Bone marrow (tissue), 2 donors: ENCODE measurements around the gene PPL.
A peak's percentile ranks its signal among the peaks of the same experiment; 100 is the strongest.
"Not testable (repeated sequence)": the region's sequence is repeated elsewhere in the genome, so short reads cannot be mapped to it uniquely, and the experiment has no call there.

Source experiments
- DNase-seq, 2 donors: peaks; one replicate each; lab custom pipeline; 2025; lab: John Stamatoyannopoulos, UW

PPL gene

DNA sequence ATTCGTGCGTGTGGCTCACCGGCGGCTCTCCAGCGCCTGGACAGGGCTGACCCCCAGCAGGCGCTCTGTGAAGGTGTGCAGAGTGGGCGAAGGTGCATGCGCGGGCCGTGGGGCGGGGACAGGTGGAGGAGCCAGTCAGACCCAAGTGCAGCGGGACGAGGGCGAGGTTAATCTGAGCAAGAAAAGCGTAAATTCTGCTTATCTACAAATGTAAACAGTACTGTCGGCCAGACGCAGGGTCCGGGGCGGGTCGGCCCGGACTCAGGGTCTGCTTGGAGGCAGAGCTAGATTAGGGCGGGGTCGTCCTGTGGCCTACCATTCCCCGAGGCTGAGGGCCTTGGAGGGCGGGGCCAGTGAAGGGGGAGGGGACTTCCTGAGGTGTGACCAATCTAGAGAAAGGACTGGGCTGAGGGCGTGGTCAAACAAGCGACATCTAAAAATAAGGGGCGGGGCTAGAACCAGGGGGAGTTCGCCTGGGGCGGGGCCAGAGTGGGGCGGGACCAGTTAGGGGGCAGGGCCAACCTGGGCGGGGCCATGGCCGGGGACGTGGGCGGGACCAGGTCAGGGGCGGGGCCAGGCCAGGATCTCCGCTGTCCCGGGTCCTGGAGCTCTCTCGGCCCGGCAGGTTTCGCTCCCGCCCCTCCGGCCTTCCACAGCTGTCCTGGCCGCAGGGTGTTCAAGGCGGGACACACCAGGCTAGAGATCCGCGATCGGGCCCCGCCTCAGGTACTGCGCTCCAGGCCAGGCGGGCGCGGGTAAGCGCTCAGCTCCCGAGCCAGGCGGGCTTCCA lies 21.0 kb upstream of the PPL start, which contains the start of gene SEC14L5:
SEC14L5 (plus strand) TSS at position 611 of the 790 bp plus-strand sequence. CDS start 994 bp downstream, outside the sequence.
- peak; percentile 77 to 81 for DNase-seq

DNA sequence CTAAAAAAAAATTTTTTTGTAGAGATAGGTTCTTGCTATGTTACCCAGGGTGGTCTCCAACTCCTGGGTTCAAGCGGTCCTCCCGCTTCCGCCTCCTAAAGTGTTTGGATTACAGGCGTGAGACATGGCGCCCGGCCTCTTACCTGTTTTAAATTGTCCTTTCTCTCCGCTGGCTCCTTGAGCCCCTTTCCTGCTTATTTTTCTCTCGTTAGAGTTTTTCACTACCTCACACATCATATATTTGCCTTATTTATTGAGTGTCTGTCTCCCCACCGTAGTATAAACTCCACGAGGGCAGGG lies 20.4 kb upstream of the PPL start:
- DNase-seq = no peak

DNA sequence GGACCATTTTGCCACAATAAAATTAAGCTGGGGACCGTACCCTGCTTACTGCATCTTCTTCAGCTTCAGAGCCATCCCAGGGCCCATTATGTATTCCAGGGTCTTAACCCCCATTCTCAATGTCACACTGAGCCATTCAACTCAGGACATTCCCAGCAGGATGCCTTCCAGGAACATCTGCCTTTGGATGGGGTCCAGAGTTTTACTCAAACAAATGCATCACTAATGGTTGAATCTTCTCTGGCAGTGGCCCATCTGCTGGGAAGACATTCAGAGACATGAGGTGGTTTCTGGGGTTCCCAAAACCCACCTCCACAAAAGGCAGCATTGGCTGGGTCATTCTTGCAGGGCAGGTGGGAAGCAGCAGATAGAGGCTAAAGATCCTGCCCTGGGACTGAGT lies 17.8 kb upstream of the PPL start:
- DNase-seq = no peak

DNA sequence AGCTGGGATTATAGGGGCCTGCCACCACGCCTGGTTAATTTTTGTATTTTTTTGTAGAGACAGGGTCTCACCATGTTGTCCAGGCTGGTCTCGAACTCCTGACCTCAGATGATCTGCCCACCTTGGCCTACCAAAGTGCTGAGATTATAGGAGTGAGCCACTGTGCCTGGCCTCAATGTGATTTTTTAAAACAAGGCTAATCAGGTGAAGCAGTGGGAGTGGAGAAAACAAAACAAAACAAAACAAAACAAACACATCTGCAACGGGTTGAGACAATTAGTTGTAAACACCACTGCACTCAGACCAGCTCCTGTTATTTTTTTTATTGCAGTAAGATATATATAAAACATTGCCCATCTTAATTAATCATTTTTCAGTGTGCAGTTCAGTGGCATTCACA lies 14.6 kb upstream of the PPL start:
- not testable (repeated sequence) for DNase-seq

DNA sequence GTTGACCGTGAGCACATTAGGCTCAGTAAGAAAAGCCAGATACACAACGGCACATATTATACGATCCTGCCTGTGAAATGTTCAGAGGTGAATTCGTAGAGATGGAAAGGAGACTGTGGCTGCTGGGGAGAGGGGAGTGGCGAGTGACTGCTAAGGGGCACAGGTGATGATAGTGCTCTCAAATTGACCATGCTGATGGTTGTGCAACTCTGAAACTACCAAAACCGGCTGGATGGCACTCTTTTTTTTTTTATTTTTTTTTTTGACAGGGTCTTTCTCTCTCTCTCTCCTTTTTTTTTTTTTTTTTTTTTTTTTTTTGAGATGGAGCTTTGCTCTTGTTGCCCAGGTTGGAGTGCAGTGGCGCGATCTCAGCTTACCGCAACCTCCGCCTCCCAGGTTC lies 13.0 kb upstream of the PPL start:
- DNase-seq = no peak

DNA sequence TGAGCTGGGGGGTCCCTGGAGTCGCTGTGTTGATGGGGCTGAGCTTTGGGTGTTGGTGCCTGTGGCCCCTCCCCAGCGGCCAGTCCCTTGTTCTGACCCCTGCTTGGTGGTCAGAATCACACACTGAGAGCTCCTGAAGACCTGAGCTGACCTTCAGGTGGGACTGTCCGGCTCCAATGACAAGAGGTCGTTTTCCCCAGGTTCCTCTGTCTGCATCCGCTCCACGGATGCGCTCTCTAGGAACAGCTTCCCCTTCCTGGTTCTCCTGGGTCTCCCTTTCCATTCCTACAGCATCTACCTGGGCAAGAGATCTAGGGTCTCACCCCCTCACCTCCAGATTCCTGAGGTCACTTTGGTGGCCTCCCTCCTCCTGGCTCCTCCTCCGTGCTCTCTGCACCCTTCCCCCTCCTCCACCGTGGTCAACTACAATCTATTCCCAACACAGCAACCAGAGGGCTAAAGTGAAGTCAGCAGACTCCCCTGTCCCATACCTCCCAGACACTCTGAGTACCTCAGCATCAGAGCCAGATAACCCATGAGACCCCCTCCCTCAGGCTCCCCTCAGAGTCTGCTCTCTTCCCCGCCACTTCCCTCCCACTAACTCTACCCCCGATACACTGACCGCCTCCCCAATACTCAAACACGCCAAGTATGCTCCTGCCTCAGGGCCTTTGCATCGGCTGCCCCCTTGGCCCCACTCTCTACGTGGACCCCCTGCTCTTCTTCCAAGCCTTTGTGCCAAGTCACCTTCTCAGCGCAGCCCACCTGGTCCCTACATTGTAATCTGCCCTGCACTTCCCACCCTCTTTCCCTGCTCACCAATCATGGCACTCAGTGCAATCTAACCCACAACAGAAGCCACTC lies 12.2 kb upstream of the PPL start:
- no peak for DNase-seq

DNA sequence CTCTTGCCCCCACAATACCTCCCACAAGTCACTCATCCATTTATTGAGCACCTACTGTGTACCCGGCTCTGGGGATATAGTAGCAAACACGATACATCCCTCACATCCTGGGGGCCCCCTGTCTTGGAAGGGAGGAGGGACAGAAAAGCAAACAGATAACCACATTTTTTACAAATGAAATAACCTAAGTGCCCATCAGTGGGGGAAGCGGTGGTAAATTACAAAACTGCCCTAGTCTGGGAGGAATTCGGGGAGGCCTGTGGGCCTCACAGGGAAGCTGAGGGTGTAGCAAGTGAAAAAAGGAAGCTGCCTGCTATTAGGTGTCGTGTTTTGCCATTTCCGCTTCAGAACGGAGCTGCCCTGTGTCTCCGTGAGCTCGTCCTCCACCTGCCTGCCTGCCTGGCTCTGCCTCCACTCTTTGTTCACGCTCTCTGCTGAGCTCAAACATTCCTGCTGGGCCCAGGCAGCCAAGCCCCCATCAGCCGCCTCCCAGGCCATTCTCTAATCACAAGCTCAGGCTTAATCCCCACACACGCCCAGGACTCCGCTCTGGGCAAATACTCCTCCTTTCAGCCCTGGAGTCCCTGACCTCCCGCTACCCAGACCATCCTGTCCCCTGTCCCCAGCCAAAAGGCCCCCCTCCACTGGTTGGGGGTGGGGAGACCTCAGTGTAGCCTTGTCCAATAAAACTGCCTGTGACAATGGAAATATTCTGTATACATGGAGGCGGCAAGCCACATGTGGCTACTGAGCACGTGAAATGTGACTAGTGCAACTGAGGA lies 11.0 kb upstream of the PPL start:
- DNase-seq = no peak

DNA sequence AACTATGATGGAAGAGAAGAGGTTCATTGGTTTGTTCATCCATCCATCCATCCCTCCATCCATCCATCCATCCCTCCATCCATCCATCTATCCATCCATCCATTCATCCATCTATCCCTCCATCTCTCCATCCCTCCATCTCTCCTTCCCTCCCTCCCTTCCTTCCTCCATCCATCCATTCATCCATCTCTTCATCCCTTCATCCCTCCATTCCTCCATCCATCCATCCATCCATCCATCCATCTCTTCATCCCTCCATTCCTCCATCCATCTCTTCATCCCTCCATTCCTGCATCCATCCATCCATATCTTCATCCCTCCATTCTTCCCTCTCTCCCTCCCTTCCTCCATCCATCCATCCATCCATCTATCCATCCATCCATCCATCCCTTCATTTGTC lies 10.0 kb upstream of the PPL start:
- no peak for DNase-seq

DNA sequence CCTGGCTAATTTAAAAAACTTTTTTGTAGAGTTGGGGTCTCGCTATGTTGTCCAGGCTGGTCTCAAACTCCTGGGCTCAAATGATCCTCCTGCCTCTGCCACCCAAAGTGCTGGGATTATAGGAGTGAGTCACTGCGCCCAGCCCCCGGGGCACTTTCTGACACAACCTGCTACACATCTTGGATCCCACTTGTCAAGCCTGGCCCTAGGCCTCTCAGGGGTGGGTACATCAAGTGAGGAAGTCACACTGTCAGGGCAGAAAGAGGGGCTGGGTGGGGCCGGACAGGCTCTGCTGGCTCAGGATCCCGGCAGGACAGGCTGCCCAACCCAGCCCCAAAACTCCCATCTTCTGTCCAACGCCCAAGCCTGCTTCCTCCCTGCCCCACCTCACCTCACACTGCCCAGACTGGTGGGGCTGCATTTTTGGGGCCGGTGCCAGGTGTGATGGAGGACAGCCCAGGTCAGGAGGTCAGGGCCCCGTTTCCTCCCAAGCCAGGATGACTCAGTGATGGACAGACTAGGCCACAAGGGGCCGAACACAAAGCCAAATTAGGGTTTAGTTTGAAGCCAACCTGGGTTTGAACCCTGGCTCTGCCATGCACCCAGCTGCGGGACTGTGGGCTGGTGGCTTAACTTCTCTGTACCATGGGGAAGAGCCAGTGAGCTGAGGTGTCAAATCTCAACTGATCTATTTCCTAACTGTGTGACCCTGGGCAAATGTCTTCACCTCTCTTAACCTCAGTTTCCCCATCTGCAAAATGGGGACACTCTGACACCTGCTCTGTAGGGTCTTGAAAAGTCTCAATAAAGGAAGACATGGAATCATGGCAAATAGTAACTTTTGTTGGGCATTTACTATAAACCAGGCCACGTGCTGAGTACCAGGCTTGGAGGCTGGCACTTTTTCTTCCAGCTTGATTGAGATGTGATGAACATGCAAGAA lies 8.9 kb upstream of the PPL start:
- no peak for DNase-seq

DNA sequence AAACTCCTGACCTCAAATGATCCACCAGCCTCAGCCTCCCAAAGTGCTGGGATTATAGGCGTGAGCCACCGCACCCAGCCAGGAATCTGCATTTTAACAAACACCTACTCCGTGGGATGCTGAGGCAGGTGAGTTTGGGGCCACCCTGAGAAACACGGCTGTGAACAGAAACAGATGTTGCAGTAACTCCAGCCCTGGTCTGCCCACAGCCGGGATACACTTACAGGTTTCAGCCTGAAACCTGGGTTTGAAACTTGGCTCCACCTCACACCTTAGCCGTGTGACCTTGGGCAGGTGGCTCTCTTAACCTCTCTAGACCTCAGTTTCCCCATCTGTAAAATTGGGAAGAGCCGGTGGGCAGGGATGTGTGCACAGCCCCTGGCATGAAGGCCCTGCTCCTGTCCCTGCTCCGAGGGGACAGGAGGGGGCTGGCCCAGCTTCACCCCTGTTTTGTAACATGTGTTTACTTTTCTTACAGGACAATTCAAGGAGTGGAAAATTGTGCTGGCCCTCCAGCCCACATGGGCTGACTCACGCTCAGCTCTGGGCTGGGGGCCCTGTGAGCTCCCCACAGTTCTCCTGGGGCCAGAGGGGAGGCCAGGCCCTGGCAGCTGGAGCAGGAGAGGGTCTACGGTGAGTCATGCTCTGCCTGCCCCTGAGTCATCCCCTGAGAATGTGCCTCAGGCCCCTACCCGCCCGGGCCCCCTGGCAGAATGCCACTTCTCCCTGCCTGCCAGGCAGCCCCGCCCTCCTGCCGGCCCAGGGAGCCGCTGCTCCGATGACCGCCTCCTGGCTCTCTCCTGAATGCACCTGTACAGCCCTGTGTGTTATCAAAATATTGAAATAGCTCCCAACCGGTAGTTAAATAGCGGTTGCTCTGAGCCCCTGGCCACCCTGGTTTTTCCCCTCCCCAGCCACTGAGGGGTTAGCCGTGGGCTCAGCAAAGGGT lies 7.7 kb upstream of the PPL start:
- DNase-seq = peak; percentile 13 to 83

DNA sequence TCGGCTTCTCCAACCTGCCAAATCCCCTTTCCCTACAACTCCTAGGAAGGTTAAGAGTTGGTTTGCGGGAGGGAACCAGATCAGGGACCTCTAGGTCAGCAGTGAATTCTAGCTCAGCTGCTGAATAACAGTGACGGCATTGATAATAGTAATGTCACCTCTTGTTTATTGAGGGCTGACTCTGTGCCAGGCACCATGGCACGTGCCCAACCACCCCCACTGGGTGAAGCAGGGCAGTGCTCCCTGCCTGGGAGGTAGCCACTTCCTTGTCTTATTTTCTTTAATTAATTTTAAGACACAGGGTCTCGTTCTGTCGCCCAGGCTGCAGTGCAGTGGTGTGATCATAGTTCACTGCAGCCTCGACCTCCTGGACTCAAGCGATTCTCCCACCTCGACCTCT lies 5.5 kb upstream of the PPL start:
- DNase-seq = no peak

DNA sequence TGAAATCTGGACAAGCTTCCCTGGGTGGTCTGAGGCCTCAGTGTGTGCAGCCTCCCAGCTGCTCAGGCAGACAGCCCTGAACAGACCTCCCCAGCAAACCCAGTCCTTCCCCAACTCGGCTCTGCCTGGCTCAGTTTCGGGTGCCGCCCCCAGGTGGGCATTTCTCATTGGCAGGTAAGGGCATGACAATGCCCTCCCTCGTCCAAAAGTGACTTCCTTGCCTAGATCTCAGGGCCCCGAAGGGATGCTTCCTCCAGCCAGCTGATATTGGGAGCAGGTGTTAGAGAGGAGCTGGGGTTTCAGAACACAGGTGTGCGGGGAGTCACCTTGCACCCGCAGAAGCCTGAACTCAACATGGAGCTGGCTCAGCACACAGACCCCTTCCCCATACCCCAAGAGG lies 3.8 kb upstream of the PPL start:
- no peak for DNase-seq

DNA sequence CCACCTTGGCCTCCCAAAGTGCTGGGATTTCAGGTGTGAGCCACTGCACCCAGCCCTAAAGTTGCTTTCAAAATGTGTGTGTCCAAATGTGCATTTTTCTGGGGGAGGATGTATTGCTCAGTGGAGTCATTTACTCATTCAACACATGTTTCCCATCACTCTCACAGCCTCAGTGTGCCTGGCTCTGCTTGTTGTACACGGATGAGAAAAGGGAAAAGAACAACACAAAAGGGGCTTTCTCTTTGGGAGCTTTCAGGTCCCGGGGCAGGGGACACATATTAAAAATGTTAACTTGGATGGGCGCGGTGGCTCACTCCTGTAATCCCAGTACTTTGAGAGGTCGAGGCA lies 1.7 kb upstream of the PPL start:
- no peak for DNase-seq

DNA sequence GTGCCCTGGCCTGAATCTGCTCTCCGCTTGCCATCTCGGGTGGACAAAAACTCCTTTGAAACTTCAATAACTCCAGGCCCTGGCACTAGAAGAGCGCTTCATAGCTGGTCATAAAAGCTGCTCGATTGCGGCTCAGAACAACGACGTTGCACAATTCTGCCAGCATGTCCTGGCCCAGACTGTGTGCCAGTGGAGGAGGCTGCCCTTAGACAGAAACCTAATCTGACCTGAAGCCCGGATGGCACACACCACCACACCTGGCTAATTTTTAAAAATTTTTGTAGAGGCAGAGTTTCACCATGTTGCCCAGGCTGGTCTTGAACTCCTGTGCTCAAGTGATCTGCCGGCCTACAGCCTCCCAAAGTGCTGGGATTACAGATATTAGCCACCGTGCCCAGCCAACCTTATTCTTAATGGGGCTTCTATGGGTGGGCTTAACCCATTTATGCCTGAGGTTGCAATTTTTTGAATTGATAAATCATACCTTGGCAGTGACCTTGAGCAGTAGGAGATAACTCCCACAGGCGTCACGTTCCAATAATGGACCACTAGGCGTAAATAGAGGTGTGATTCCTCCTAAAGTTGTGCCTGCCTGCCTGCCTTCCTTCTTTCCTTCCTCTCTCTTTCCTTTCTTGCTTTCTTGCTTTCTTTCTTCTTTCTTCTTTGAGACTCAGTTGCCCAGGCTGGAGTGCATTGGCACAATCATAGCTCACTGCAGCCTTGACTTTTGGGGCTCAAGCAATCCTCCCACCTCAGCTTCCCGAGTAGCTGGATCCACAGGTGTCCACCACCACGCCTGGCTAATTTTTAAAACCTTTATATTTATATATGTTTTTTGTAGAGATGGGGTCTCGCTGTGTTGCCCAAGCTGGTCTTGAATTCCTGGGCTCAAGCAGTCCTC lies 1.1 kb upstream of the PPL start:
- DNase-seq = no peak

DNA sequence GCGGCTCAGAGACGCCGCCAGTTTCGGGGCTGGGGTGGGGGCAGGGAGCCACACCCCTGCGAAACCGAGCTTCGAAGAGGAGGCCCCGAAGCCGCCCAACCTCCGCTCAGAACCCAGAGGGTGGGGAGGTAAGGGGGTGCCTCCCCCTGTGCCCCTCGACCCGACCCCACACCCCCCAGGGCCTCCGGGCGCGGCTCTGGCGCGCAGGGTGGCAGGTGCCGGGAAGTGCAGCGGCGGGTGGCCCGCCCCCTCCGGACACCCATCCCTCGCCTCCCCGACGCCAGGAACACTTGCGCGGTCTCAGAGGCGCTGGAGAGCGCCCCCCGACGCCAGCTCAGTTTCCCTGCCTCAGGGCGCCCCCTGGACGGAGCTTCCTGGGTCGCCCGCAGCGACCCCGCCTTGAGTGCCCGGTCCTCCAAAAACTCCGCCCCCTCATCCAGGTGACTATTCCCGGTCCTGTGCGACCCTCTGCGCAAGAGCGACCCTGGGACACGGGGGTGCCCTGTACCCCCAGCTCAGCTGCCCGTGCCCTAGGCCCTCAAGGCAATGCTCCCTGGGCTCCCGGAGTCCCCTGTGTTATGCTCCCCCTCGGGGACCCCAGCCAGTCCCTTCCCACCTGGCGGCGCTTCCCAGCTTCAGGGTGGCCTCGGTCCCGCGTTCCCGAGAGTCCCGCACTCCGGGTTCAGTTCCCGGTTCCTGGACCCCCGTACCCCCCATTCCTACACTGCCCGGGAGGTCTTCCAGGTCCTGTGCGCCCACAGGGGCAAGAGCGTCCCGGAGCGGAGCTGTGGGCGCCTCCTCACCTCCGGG lies 562 bp downstream of the PPL start:
- DNase-seq = no peak

DNA sequence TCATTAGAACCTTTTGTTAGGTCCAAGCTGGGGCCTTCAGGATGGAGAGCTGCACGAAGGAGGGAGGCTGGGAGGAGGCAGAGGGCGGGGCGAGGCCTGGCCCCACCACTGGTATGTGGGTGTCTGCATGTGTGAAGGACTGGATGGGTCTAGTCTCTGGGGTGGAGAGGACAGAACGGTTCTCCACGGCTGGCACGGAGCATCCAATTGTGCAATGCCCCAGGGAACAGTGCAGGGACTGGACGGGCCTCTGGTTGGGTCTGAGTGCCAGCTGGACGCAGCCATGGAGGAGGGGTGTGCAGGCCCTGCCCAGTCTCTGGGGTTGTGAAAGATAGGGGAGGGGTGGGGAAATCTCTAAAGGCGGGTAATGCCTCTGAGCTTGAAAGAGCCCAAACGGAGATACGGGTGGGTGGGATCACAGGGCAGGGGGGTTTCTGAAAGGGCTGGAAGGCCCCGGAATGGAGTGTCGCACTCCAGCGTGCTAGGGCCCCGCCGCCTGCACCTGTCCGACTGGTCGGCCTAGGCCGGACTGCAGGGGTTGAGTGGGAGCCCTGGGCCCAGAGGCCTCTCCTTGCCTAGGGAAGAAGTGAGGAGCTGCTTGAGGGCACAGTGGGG lies 1.6 kb downstream of the PPL start:
- DNase-seq = no peak

DNA sequence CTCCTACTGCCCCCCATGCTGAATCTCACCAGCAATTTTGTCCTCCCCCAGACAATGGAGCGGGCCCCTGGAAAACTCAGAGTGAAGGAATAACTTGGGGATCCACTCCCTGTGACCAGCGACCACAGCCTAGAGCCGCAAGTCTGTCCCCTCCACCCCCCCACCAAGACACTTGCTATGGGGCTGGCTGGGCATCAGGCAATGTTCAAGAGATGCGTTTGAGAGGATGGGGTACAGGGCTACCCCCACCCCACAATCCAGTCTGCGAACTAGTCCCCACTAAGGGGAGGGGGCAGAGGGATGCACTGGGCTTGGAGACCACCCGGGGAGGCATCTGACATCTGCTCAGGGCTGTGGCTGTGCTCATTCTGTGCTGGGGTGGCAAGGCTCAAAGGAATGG lies 2.4 kb downstream of the PPL start:
- no peak for DNase-seq

DNA sequence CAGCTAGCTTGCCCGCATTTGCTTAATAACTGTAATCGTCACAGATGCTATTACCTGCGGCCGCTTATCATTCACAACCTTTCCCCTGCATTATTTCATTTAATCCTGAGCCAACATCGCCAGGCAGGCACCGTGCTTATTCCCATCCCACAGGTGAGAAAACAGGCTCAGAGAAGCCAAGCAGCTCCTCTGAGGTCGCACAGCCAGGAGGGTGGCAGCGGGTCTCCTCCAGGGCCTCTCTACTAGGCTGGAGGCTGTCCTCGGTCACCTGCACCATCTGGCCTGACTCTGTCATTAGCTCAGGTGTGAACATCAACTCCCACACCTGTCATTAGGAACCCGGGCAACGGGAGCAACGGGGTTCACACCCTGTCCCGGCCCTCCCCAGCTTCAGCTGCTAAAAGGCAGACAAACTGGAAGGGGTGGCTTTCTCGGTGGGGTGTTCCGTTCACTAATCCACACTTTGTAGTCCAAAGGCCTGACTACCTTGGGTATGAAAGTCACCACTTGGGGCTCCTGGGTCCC lies 3.0 kb downstream of the PPL start:
- no peak for DNase-seq
